MCF 10A (cell line): ENCODE results near the gene PPDPF. TPM values are rescaled to one million over a fixed set of nuclear protein-coding genes. Genes with fewer than 3 reads are reported as not detected.

ENCODE experiments used
- BruUV-seq: library from RNA; stranded (reverse); fragments of 400-500 nt; replicated peaks from 2 replicates; lab custom pipeline; 2021; lab: Mats Ljungman, UMichigan
- CTCF ChIA-PET: fragments of 300-600 bp; sonication (Branson Sonifier 250); formaldehyde crosslinking; extraction: SDS; loops from one replicate; lab custom pipeline; 2021; ENCODE audit warnings: antibody characterized with exemption, inconsistent platforms; lab: Yijun Ruan, JAX
- POLR2A ChIA-PET: fragments of 300-600, 350-650 bp; sonication (Branson Sonifier 250); formaldehyde crosslinking; extraction: SDS; loops from one replicate; lab custom pipeline; 2020; ENCODE audit warnings: antibody characterized with exemption, inconsistent platforms; lab: Yijun Ruan, JAX
- DNase-seq: peaks from one replicate; pipeline ENCODE4 v3.0.0-alpha.2; 2018; ENCODE audit not compliant: unreplicated experiment
- H3K27ac Mint-ChIP-seq: one replicate; pipeline ENCODE4 v1.8.0; 2022; ENCODE audit warnings: mild to moderate bottlenecking, low read depth, mixed read lengths; ENCODE audit not compliant: unreplicated experiment
- H3K27me3 Mint-ChIP-seq: one replicate; pipeline ENCODE4 v1.8.0; 2022; ENCODE audit warnings: mixed read lengths; ENCODE audit not compliant: insufficient read depth, unreplicated experiment
- H3K36me3 Mint-ChIP-seq: one replicate; pipeline ENCODE4 v1.8.0; 2022; ENCODE audit warnings: mild to moderate bottlenecking, moderate library complexity, mixed read lengths; ENCODE audit not compliant: insufficient read depth, unreplicated experiment
- H3K4me1 Mint-ChIP-seq: one replicate; pipeline ENCODE4 v1.8.0; 2022; ENCODE audit warnings: mixed read lengths; ENCODE audit not compliant: insufficient read depth, unreplicated experiment
- H3K4me3 Mint-ChIP-seq: one replicate; pipeline ENCODE4 v1.8.0; 2022; ENCODE audit warnings: mild to moderate bottlenecking, moderate library complexity, mixed read lengths; ENCODE audit not compliant: unreplicated experiment
- H3K9me3 Mint-ChIP-seq: one replicate; pipeline ENCODE4 v1.8.0; 2022; ENCODE audit warnings: mixed read lengths; ENCODE audit not compliant: unreplicated experiment
- CTCF ChIP-seq: fragments of 200-600 bp; IDR thresholded peaks from one replicate; pipeline ENCODE4 v1.8.0; 2022; ENCODE audit warnings: antibody characterized with exemption, mild to moderate bottlenecking; ENCODE audit not compliant: unreplicated experiment
- intact Hi-C: fragments of 100-400 bp; cut with micrococcal nuclease; formaldehyde crosslinking; loops from 2 replicates; pipeline ENCODE4 v1.14.1; 2022
- total RNA-seq: library from RNA; stranded (reverse); gene quantifications from 2 replicates; pipeline ENCODE4 v1.2.3, GENCODE V29; 2022

Gene PPDPF
- total RNA-seq, 1 experiment from 2014 or later = 315 TPM

GRCh38 chr20:63496596-63497120 lies 23.9 kb upstream of the PPDPF start:
- Mint-ChIP-seq H3K36me3 (peaks cover 5% of the 10 kb centered on the region), H3K27ac (no peak overlapping the region), H3K4me3 (no peak overlapping the region), H3K27me3 (no peaks in the 10 kb centered on the region), H3K9me3 (peaks cover 13% of the 10 kb centered on the region), H3K4me1 (no peaks in the 10 kb centered on the region)
- no TSS peak for BruUV-seq
- intact Hi-C loops = no loop called here
- POLR2A ChIA-PET = interaction anchor here (0.6 to 2.5 kb wide), 7 partner anchors 20 to 208 kb away, joined by 3 to 17 read pairs (median 4); partner anchors contain the start of genes PPDPF and PTK6
- DNase-seq = no peak
- CTCF ChIA-PET = interaction anchor here (0.6 to 2.6 kb wide), 40 partner anchors 8 to 1352 kb away, joined by 3 to 16 read pairs (median 4); partner anchors contain the start of genes PPDPF and PTK6
- TF ChIP-seq CTCF = no peak

- intact Hi-C loops = no loop called here
- DNase-seq = no peak
- no peak for TF ChIP-seq CTCF
- no peak overlapping the region for H3K4me3 Mint-ChIP-seq
- no peak overlapping the region for H3K27ac Mint-ChIP-seq
- BruUV-seq = no TSS peak
- H3K36me3 Mint-ChIP-seq = peaks cover 4% of the 10 kb centered on the region
- peaks cover 6% of the 10 kb centered on the region for H3K9me3 Mint-ChIP-seq
- H3K4me1 Mint-ChIP-seq = no peaks in the 10 kb centered on the region
- CTCF ChIA-PET = interaction anchor here (0.6 to 2.6 kb wide), 20 partner anchors 7 to 750 kb away, joined by 3 to 16 read pairs (median 5); partner anchors contain the start of genes PPDPF and PTK6
- no peaks in the 10 kb centered on the region for H3K27me3 Mint-ChIP-seq
- POLR2A ChIA-PET = interaction anchor here (1.0 to 2.5 kb wide), 4 partner anchors 23 to 209 kb away, joined by 3 to 17 read pairs (median 4); partner anchors contain the start of gene PPDPF
Observed at GRCh38 chr20:63497138-63497945, 23.2 kb upstream of the PPDPF start.

GRCh38 chr20:63497946-63498935 lies 22.3 kb upstream of the PPDPF start:
- no peak for TF ChIP-seq CTCF
- Mint-ChIP-seq H3K27ac (no peak overlapping the region), H3K4me1 (no peaks in the 10 kb centered on the region), H3K9me3 (no peaks in the 10 kb centered on the region), H3K27me3 (no peaks in the 10 kb centered on the region), H3K4me3 (peak overlapping the region; percentile 31), H3K36me3 (no peaks in the 10 kb centered on the region)
- peak; percentile 42 for DNase-seq
- no TSS peak for BruUV-seq
- POLR2A ChIA-PET = interaction anchor here (2.5 kb wide), 1 partner anchor 22 kb away, joined by 17 read pairs; the partner anchor contains the start of gene PPDPF
- CTCF ChIA-PET = interaction anchor here (2.3 to 2.6 kb wide), 2 partner anchors 23 to 57 kb away, joined by 7 to 16 read pairs; partner anchors contain the start of gene PPDPF
- intact Hi-C loops = no loop called here
